ENCODE results near the gene PLXDC1. TPM values are rescaled to one million over a fixed set of nuclear protein-coding genes. Genes with fewer than 3 reads are reported as not detected.

Gene PLXDC1
- total and polyA plus RNA-seq, 2 of the 8 experiments (the other 6 are each of a cell fraction or from before 2014, with no cell fraction given): 4.1 to 14.6 TPM

- no peak overlapping the region for H3K4ac ChIP-seq (replicated peaks; ENCODE audit: insufficient read length, low read depth, low read length)
- no peak for DNase-seq (ENCODE audit: low read depth in 1 of 2, low spot score in 2 of 2)
- no peaks in the 10 kb centered on the region for H3K36me3 ChIP-seq (ENCODE audit: control insufficient read depth in 2 of 4, insufficient read depth in 4 of 4, low read length in 3 of 4)
- no peak overlapping the region for H2BK15ac ChIP-seq (ENCODE audit: low read length)
- no peak overlapping the region for H2AK5ac ChIP-seq (ENCODE audit: low read depth, low read length)
- H3K14ac ChIP-seq (ENCODE audit: insufficient read length): no peak overlapping the region
- no peaks in the 10 kb centered on the region for H4K20me1 ChIP-seq (replicated peaks in 1 of 2; ENCODE audit: control insufficient read depth in 1 of 2, insufficient read depth in 2 of 2, low read length in 2 of 2)
- FAIRE-seq: no peak
- H3K56ac ChIP-seq (replicated peaks; ENCODE audit: insufficient read length, low read depth, low read length): no peak overlapping the region
- H2BK20ac ChIP-seq (ENCODE audit: low read length): no peak overlapping the region
- H4K5ac ChIP-seq (ENCODE audit: insufficient read length, low read depth, low read length): no peak overlapping the region
- H3K23ac ChIP-seq (ENCODE audit: insufficient read length): no peak overlapping the region
- H3K4me1 ChIP-seq (replicated peaks in 1 of 4; ENCODE audit: control insufficient read depth in 3 of 4, insufficient read depth in 4 of 4, low read length in 3 of 4): no peaks in the 10 kb centered on the region
- CTCF ChIA-PET (ENCODE audit: partially characterized antibody): interaction anchor here (0.9 to 3.6 kb wide), 15 partner anchors 8 to 172 kb away, joined by 3 to 18 read pairs (median 4); partner anchors contain the start of gene ARL5C
- no peak overlapping the region for H2BK12ac ChIP-seq (ENCODE audit: low read depth, low read length)
- POLR2A ChIA-PET (ENCODE audit: partially characterized antibody): interaction anchor here (1.1 to 4.6 kb wide), 4 partner anchors 8 to 30 kb away, joined by 3 to 15 read pairs (median 4); no protein-coding TSS in a partner anchor
- no peaks in the 10 kb centered on the region for H3K79me1 ChIP-seq (ENCODE audit: low read depth, low read length)
- H2BK5ac ChIP-seq (ENCODE audit: low read depth, low read length): no peak overlapping the region
- H3K27ac ChIP-seq (ENCODE audit: low read depth, low read length): no peak overlapping the region
- no peak overlapping the region for H2AFZ ChIP-seq (ENCODE audit: low read length)
- H3K9ac ChIP-seq (replicated peaks in 1 of 4; ENCODE audit: extremely low read depth in 1 of 4, low read depth in 3 of 4, low read length in 3 of 4): no peak overlapping the region
- H3K18ac ChIP-seq (ENCODE audit: extremely low read depth, low read length): no peak overlapping the region
- H3K27me3 ChIP-seq (replicated peaks in 1 of 4; ENCODE audit: control insufficient read depth in 3 of 4, extremely low read depth in 1 of 4, insufficient read depth in 3 of 4, low read length in 3 of 4): no peaks in the 10 kb centered on the region
- H3K79me2 ChIP-seq (ENCODE audit: control insufficient read depth in 1 of 2, insufficient read depth in 2 of 2, low read length in 2 of 2): no peaks in the 10 kb centered on the region
- no peaks in the 10 kb centered on the region for H3K9me3 ChIP-seq (ENCODE audit: insufficient read depth in 2 of 2, low read depth in 1 of 2, low read length in 1 of 2)
- H4K91ac ChIP-seq (replicated peaks; ENCODE audit: insufficient read length, low read length): no peak overlapping the region
- no peak overlapping the region for H3K4me3 ChIP-seq (ENCODE audit: extremely low read depth in 1 of 4, insufficient read depth in 2 of 4, low read depth in 3 of 4, low read length in 4 of 4)
- H4K8ac ChIP-seq (ENCODE audit: extremely low read depth, insufficient read depth, low read length): no peak overlapping the region
- no peak overlapping the region for H3K4me2 ChIP-seq (ENCODE audit: insufficient read depth in 1 of 2, low read depth in 2 of 2, low read length in 2 of 2)
- TF ChIP-seq YY1 (IDR thresholded peaks at IDR 0.05; ENCODE audit: low read depth, low read length) (no peak), HDAC2 (IDR thresholded peaks at IDR 0.05; ENCODE audit: borderline replicate concordance in 1 of 2, low read depth in 2 of 2, low read length in 2 of 2) (no peak), BACH1 (IDR thresholded peaks at IDR 0.05; ENCODE audit: low read length) (no peak), CBX5 (IDR thresholded peaks at IDR 0.05; ENCODE audit: low read depth, low read length) (no peak), CBX8 (IDR thresholded peaks at IDR 0.05; ENCODE audit: borderline replicate concordance, low read depth, low read length) (no peak), RFX5 (IDR thresholded peaks at IDR 0.05; ENCODE audit: borderline replicate concordance, low read depth, low read length) (no peak), TAF7 (optimal IDR thresholded peaks at IDR 0.05; ENCODE audit: borderline replicate concordance, low read depth, low read length) (no peak), EGR1 (IDR thresholded peaks at IDR 0.05; ENCODE audit: borderline replicate concordance, low read depth, low read length) (no peak)
- H2BK120ac ChIP-seq (replicated peaks; ENCODE audit: low read depth, low read length): no peak overlapping the region
- WGBS, 2 experiments (ENCODE audit: extremely low coverage in 1 of 2, insufficient coverage in 1 of 2, insufficient read length in 1 of 2, insufficient replicate concordance in 2 of 2, low coverage in 1 of 2, low lambda C conversion rate in 2 of 2, missing lambda C conversion rate in 1 of 2): 91% methylated on average over 7 of the region's 7 CpGs; no CpG with 5 or more reads in 1 of the 2 experiments
- H3K23me2 ChIP-seq (ENCODE audit: low read depth, low read length): no peaks in the 10 kb centered on the region
These were observed 28.4 kb downstream of the PLXDC1 start for GRCh38 chr17:39122991-39123390.

Measured in H1 (cell line).